Keratinocyte (primary cell): Measurements from ENCODE around the gene FBXO40.

ENCODE experiments used
- CTCF ChIP-seq, 3 experiments: IDR thresholded peaks in 1 of 3; conservative IDR thresholded peaks in 1 of 3; optimal IDR thresholded peaks in 1 of 3; 2 replicates in 2 of 3; 3 replicates in 1 of 3; pipeline versions ENCODE3 to v1.5.1; 2011; ENCODE audit warnings: low read length in 3 of 3, mild to moderate bottlenecking in 3 of 3, moderate library complexity in 2 of 3, control low read depth in 1 of 3, inconsistent platforms in 1 of 3; ENCODE audit not compliant: insufficient read depth in 2 of 3; ENCODE audit errors: extremely low read depth in 1 of 3
- EZH2 ChIP-seq: IDR thresholded peaks from one replicate; pipeline ENCODE4 v1.6.1; 2012; ENCODE audit warnings: inconsistent platforms, mild to moderate bottlenecking, low read length, moderate library complexity

GRCh38 chr3:121581691-121582090 lies 11.5 kb upstream of the FBXO40 start:
- TF ChIP-seq CTCF (optimal IDR thresholded peaks at IDR 0.05 in 1 of 3, IDR thresholded peaks at IDR 0.05 in 1 of 3, conservative IDR thresholded peaks at IDR 0.05 in 1 of 3; ENCODE audit: extremely low read depth in 1 of 3, insufficient read depth in 2 of 3, low read length in 3 of 3) (no peak), EZH2 (no peak)
